OCI-LY7 (cell line): ENCODE data around the gene GALNT14. TPM values are rescaled to one million over a fixed set of nuclear protein-coding genes. Genes with fewer than 3 reads are reported as not detected.

Experiments used
- BruUV-seq: library from RNA; stranded (reverse); fragments of 400-500 nt; replicated peaks from 2 replicates; lab custom pipeline; 2021; lab: Mats Ljungman, UMichigan
- CTCF ChIA-PET: fragments of 300-600 bp; sonication (Branson Sonifier 250); formaldehyde crosslinking; loops from one replicate; lab custom pipeline; 2022; ENCODE audit warnings: antibody characterized with exemption; ENCODE audit not compliant: unreplicated experiment; lab: Charles Lee
- POLR2A ChIA-PET: fragments of 300-600 bp; sonication (Branson Sonifier 250); formaldehyde crosslinking; loops from one replicate; lab custom pipeline; 2022; ENCODE audit warnings: antibody characterized with exemption; lab: Charles Lee
- DNase-seq: peaks from one replicate; pipeline ENCODE4 v3.0.0-alpha.2; 2015; ENCODE audit warnings: low spot score
- H2AFZ ChIP-seq: fragments of 200-600 bp; sonication (generic), shearing (Covaris generic); 2 replicates; pipeline ENCODE4 v1.6.1; 2014; ENCODE audit warnings: mild to moderate bottlenecking, antibody characterized with exemption, low read length, moderate library complexity
- H3K27ac ChIP-seq: fragments of 200-600 bp; sonication (generic); 2 replicates; pipeline ENCODE4 v1.5.1; 2014; ENCODE audit warnings: mixed run types, low read depth, mild to moderate bottlenecking, moderate library complexity, low read length, inconsistent platforms; ENCODE audit not compliant: poor library complexity, severe bottlenecking
- H3K36me3 ChIP-seq: fragments of 200-600 bp; sonication (generic); 2 replicates; pipeline ENCODE4 v1.6.1; 2014; ENCODE audit warnings: mild to moderate bottlenecking, antibody characterized with exemption, low read length, moderate library complexity, mixed read lengths; ENCODE audit not compliant: insufficient read depth
- H3K4me1 ChIP-seq: fragments of 200-600 bp; sonication (generic); 2 replicates; pipeline ENCODE4 v1.5.1; 2014; ENCODE audit warnings: mild to moderate bottlenecking, low read length; ENCODE audit not compliant: insufficient read depth, poor library complexity, severe bottlenecking
- H3K4me2 ChIP-seq: fragments of 200-600 bp; sonication (generic); 2 replicates; pipeline ENCODE4 v1.6.1; 2014; ENCODE audit warnings: mild to moderate bottlenecking, low read length
- H3K4me3 ChIP-seq: fragments of 200-600 bp; sonication (generic); 2 replicates; pipeline ENCODE4 v1.5.1; 2014; ENCODE audit warnings: mild to moderate bottlenecking, low read depth, low read length; ENCODE audit not compliant: poor library complexity, severe bottlenecking
- H3K79me2 ChIP-seq: fragments of 200-600 bp; sonication (generic); 2 replicates; pipeline ENCODE4 v1.6.1; 2016; ENCODE audit warnings: low read depth, mild to moderate bottlenecking, low read length, moderate library complexity, mixed read lengths; ENCODE audit not compliant: insufficient read depth
- H3K9me2 ChIP-seq: fragments of 200-600 bp; sonication (generic); 2 replicates; pipeline ENCODE4 v1.6.1; 2016; ENCODE audit warnings: mild to moderate bottlenecking, low read length, mixed read lengths; ENCODE audit not compliant: insufficient read depth
- H3K9me3 ChIP-seq: fragments of 200-600 bp; sonication (generic); 2 replicates; pipeline ENCODE4 v1.6.1; 2014; ENCODE audit warnings: mild to moderate bottlenecking, mixed run types, low read length, mixed read lengths
- H4K20me1 ChIP-seq: fragments of 200-600 bp; sonication (generic); 2 replicates; pipeline ENCODE4 v1.6.1; 2014; ENCODE audit warnings: mild to moderate bottlenecking, antibody characterized with exemption, low read length, moderate library complexity, mixed read lengths; ENCODE audit not compliant: insufficient read depth
- EZH2phosphoT487 ChIP-seq: fragments of 200-600 bp; sonication (generic); IDR thresholded peaks from 2 replicates; pipeline ENCODE4 v1.6.1; 2018; ENCODE audit warnings: low read depth, borderline replicate concordance, mild to moderate bottlenecking, mixed run types, antibody characterized with exemption, low read length, moderate library complexity, mixed read lengths
- intact Hi-C: fragments of 100-400 bp; cut with micrococcal nuclease; formaldehyde crosslinking; loops from one replicate; pipeline ENCODE4 v1.10.0; 2022; ENCODE audit not compliant: unreplicated experiment
- total RNA-seq, 2 experiments: library from RNA; depleted of rRNA in 1 of 2; stranded (reverse); fragments of >200 nt in 1 of 2; shearing (Covaris generic) in 1 of 2; gene quantifications; 2 replicates each; pipeline ENCODE4 v1.2.3, GENCODE V29; 2014 to 2022
- TF ChIP-seq, protein P1 (sequence below): fragments of 200-600 bp; sonication (generic); conservative IDR thresholded peaks from 2 replicates; pipeline ENCODE4 v1.5.1; 2014; ENCODE audit warnings: mild to moderate bottlenecking, antibody characterized with exemption, low read length, moderate library complexity, mixed read lengths

The GALNT14 gene
- total RNA-seq, 2 experiments from 2014 or later = 14.8 to 25.6 TPM

DNA sequence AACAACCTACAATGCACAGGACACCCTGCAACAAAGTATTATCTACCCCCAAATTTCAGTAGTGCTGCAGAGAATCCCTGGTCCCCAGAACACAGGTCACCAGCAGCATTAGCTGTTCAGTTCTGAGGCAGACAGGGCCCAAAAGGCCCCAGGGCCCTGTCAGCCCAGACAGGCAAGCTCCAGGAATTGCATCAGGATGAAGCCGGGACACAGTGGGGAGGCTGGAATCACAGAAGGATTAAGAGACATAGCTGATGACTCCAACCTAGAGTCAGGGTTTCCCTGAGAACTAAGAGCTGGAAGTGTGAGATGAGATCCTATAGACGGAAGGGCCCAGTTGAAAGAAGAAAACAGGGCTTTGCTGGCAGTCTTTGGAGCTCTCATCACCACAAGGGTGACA, 148.1 kb downstream of the GALNT14 start:
- no peak overlapping the region for H3K27ac ChIP-seq
- ChIA-PET CTCF (no interaction called here), POLR2A (interaction anchor here (0.6 kb wide), 1 partner anchor 495 kb away, joined by 3 read pairs; no protein-coding TSS in a partner anchor)
- H3K4me2 ChIP-seq = no peak overlapping the region
- H3K79me2 ChIP-seq = no peaks in the 10 kb centered on the region
- no peak for DNase-seq
- no TSS peak for BruUV-seq
- no peaks in the 10 kb centered on the region for H4K20me1 ChIP-seq
- intact Hi-C loops = no loop called here
- H3K4me1 ChIP-seq = no peaks in the 10 kb centered on the region
- no peak for TF ChIP-seq EZH2phosphoT487
- TF ChIP-seq, protein P1, sequence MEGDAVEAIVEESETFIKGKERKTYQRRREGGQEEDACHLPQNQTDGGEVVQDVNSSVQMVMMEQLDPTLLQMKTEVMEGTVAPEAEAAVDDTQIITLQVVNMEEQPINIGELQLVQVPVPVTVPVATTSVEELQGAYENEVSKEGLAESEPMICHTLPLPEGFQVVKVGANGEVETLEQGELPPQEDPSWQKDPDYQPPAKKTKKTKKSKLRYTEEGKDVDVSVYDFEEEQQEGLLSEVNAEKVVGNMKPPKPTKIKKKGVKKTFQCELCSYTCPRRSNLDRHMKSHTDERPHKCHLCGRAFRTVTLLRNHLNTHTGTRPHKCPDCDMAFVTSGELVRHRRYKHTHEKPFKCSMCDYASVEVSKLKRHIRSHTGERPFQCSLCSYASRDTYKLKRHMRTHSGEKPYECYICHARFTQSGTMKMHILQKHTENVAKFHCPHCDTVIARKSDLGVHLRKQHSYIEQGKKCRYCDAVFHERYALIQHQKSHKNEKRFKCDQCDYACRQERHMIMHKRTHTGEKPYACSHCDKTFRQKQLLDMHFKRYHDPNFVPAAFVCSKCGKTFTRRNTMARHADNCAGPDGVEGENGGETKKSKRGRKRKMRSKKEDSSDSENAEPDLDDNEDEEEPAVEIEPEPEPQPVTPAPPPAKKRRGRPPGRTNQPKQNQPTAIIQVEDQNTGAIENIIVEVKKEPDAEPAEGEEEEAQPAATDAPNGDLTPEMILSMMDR = no peak
- H3K9me3 ChIP-seq = no peaks in the 10 kb centered on the region
- no peaks in the 10 kb centered on the region for H3K9me2 ChIP-seq
- no peak overlapping the region for H2AFZ ChIP-seq
- no peaks in the 10 kb centered on the region for H3K36me3 ChIP-seq
- no peak overlapping the region for H3K4me3 ChIP-seq

DNA sequence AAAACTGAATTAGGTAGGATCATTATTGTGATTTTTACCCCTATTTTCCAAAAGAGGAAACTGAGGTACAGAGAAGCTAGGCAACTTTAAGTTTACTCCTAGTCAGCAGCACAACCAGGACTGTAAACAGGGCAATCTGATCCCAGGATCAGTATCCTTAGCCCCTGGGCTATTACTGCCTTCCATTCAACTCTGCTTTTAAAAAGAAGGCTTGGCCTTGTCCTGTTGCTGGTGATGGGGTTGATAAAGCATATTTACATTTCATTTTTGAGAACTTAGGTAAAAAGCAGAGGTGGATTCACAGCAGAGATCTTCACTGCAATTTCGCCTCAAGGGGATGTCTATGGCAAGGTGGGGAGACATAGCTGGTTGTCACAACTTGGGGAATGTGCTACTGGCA, 148.5 kb downstream of the GALNT14 start:
- Histone ChIP-seq H3K9me3 (no peaks in the 10 kb centered on the region), H3K9me2 (no peaks in the 10 kb centered on the region), H3K4me2 (no peak overlapping the region), H3K4me1 (no peaks in the 10 kb centered on the region), H4K20me1 (no peaks in the 10 kb centered on the region), H3K4me3 (no peak overlapping the region), H3K79me2 (no peaks in the 10 kb centered on the region), H3K27ac (no peak overlapping the region), H2AFZ (no peak overlapping the region), H3K36me3 (no peaks in the 10 kb centered on the region)
- BruUV-seq = no TSS peak
- ChIA-PET CTCF (no interaction called here), POLR2A (interaction anchor here (0.6 kb wide), 1 partner anchor 495 kb away, joined by 3 read pairs; no protein-coding TSS in a partner anchor)
- no peak for DNase-seq
- no peak for TF ChIP-seq EZH2phosphoT487
- TF ChIP-seq, protein P1 = no peak
- intact Hi-C loops = no loop called here

DNA sequence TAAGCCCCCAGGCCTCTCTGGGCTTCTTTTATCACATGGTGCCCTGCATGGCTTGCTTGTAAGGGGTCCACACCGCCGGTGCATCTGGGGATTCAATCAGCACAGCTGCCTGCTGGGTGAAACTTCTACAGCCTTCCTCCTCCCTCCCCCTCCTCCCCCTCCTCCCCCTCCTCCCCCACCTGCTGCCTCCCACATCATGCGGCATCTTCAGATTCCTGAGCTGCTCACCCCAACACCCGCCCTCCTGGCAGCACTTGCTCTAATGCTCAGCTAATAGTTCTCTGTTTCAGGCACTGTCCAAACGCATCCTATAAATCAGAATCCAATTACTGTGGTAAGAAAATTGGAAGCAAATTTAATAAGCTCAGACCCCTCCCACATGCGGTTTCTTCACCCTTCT, 150.7 kb downstream of the GALNT14 start:
- H3K27ac ChIP-seq = no peak overlapping the region
- no peak overlapping the region for H2AFZ ChIP-seq
- no peak overlapping the region for H3K4me2 ChIP-seq
- TF ChIP-seq, protein P1 = no peak
- TF ChIP-seq EZH2phosphoT487 = no peak
- no peaks in the 10 kb centered on the region for H4K20me1 ChIP-seq
- no peaks in the 10 kb centered on the region for H3K79me2 ChIP-seq
- intact Hi-C loops = no loop called here
- BruUV-seq = no TSS peak
- no peaks in the 10 kb centered on the region for H3K4me1 ChIP-seq
- CTCF ChIA-PET = no interaction called here
- no peak for DNase-seq
- no peaks in the 10 kb centered on the region for H3K36me3 ChIP-seq
- no peaks in the 10 kb centered on the region for H3K9me2 ChIP-seq
- no peaks in the 10 kb centered on the region for H3K9me3 ChIP-seq
- POLR2A ChIA-PET = no interaction called here
- H3K4me3 ChIP-seq = no peak overlapping the region
